Smooth muscle cell (in vitro differentiated cells): Measurements from ENCODE around the gene ZNF71. TPM values are rescaled to one million over a fixed set of nuclear protein-coding genes. Genes with fewer than 3 reads are reported as not detected.

ENCODE experiments used
- DNase-seq: peaks from one replicate; lab custom pipeline; 2025; ENCODE audit not compliant: unreplicated experiment; lab: John Stamatoyannopoulos, UW
- H2AFZ ChIP-seq: fragments of 200-600 bp; sonication (generic); 2 replicates; pipeline ENCODE4 v1.6.0; 2016; ENCODE audit warnings: antibody characterized with exemption, low read depth, mild to moderate bottlenecking
- H3F3A ChIP-seq: fragments of 200-600 bp; sonication (generic); 2 replicates; pipeline ENCODE4 v1.6.0; 2017; ENCODE audit warnings: antibody characterized with exemption, low read depth
- H3K27ac ChIP-seq: fragments of 200-600 bp; sonication (generic); 2 replicates; pipeline ENCODE4 v1.5.1; 2016; ENCODE audit warnings: low read depth, mild to moderate bottlenecking
- H3K27me3 ChIP-seq: fragments of 200-600 bp; sonication (generic); 2 replicates; pipeline ENCODE4 v1.6.1; 2016; ENCODE audit warnings: low read depth, mild to moderate bottlenecking
- H3K36me3 ChIP-seq: fragments of 200-600 bp; sonication (generic); 2 replicates; pipeline ENCODE4 v1.5.1; 2016; ENCODE audit warnings: low read depth
- H3K4me1 ChIP-seq: fragments of 200-600 bp; sonication (generic); 2 replicates; pipeline ENCODE4 v1.5.1; 2016; ENCODE audit warnings: low read depth
- H3K4me2 ChIP-seq: fragments of 200-600 bp; sonication (generic); 2 replicates; pipeline ENCODE4 v1.6.0; 2016; ENCODE audit warnings: mild to moderate bottlenecking
- H3K4me3 ChIP-seq: fragments of 200-600 bp; sonication (generic); 2 replicates; pipeline ENCODE4 v1.5.1; 2016; ENCODE audit warnings: mild to moderate bottlenecking
- H3K79me2 ChIP-seq: fragments of 200-600 bp; sonication (generic); 2 replicates; pipeline ENCODE4 v1.6.0; 2016; ENCODE audit warnings: low read depth, mild to moderate bottlenecking
- H3K9ac ChIP-seq: fragments of 200-600 bp; sonication (generic); 2 replicates; pipeline ENCODE4 v1.6.0; 2016; ENCODE audit warnings: low read depth
- H3K9me3 ChIP-seq: fragments of 200-600 bp; sonication (generic); replicated peaks from 2 replicates; pipeline ENCODE4 v1.5.1; 2016; ENCODE audit warnings: low read depth
- H4K20me1 ChIP-seq: fragments of 200-600 bp; sonication (generic); 2 replicates; pipeline ENCODE4 v1.6.0; 2016; ENCODE audit warnings: low read depth
- CTCF ChIP-seq: fragments of 200-600 bp; sonication (generic); IDR thresholded peaks from 2 replicates; pipeline ENCODE4 v1.5.1; 2017; ENCODE audit warnings: borderline replicate concordance, mild to moderate bottlenecking, antibody characterized with exemption; ENCODE audit not compliant: insufficient read depth, poor library complexity, severe bottlenecking
- WGBS: methylation state at CpG from one replicate; pipeline ENCODE4 v1.1.7; 2016; ENCODE audit warnings: low lambda C conversion rate; 5-methylcytosine and 5-hydroxymethylcytosine counted together
- polyA plus RNA-seq: library from polyadenylated mRNA; unstranded; fragments of >200 nt; fragmentation: Nextera tagmentation; extraction: Ambion mirVana; gene quantifications from 2 replicates; pipeline ENCODE4 v1.2.1, GENCODE V29; 2016
- total RNA-seq: library from RNA; depleted of rRNA; stranded (reverse); fragments of >200 nt; gene quantifications from 2 replicates; pipeline ENCODE4 v1.2.3, GENCODE V29; 2014

ZNF71 gene
- total and polyA plus RNA-seq, 2 experiments from 2014 or later = 5.9 to 11.2 TPM

- H3K4me2 ChIP-seq = peak overlapping the region; percentile 91
Measured at GRCh38 chr19:56596676-56597075, 1.6 kb downstream of the ZNF71 start.

GRCh38 chr19:56597696-56598095 lies 2.6 kb downstream of the ZNF71 start:
- no peak for DNase-seq
- no peaks in the 10 kb centered on the region for H3F3A ChIP-seq
- no peaks in the 10 kb centered on the region for H4K20me1 ChIP-seq
- TF ChIP-seq CTCF = no peak
- no peaks in the 10 kb centered on the region for H3K27me3 ChIP-seq
- 93% methylated on average over 4 of the region's 4 CpGs for WGBS
- H2AFZ ChIP-seq = no peak overlapping the region
- no peak overlapping the region for H3K27ac ChIP-seq
- no peaks in the 10 kb centered on the region for H3K9me3 ChIP-seq
- peaks cover 73% of the 10 kb centered on the region for H3K79me2 ChIP-seq
- H3K36me3 ChIP-seq = peaks cover 22% of the 10 kb centered on the region
- H3K4me3 ChIP-seq = no peak overlapping the region
- H3K4me1 ChIP-seq = no peaks in the 10 kb centered on the region
- H3K9ac ChIP-seq = no peak overlapping the region
- no peak overlapping the region for H3K4me2 ChIP-seq

More at GRCh38 chr19:56596676-56597075, 1.6 kb downstream of the ZNF71 start:
- no peaks in the 10 kb centered on the region for H3K9me3 ChIP-seq
- H3K79me2 ChIP-seq = peaks cover 63% of the 10 kb centered on the region
- H3K9ac ChIP-seq = no peak overlapping the region
- H3F3A ChIP-seq = no peaks in the 10 kb centered on the region
- H3K27me3 ChIP-seq = no peaks in the 10 kb centered on the region
- no peaks in the 10 kb centered on the region for H3K4me1 ChIP-seq
- no peak overlapping the region for H2AFZ ChIP-seq
- H3K27ac ChIP-seq = no peak overlapping the region
- no peaks in the 10 kb centered on the region for H4K20me1 ChIP-seq
- 84% methylated on average over 4 of the region's 4 CpGs for WGBS
- H3K36me3 ChIP-seq = peaks cover 13% of the 10 kb centered on the region
- no peak for TF ChIP-seq CTCF
- no peak for DNase-seq
- no peak overlapping the region for H3K4me3 ChIP-seq

GRCh38 chr19:56601375-56601774 lies 6.3 kb downstream of the ZNF71 start:
- Histone ChIP-seq H3K4me3 (no peak overlapping the region), H3K27me3 (no peaks in the 10 kb centered on the region), H2AFZ (no peak overlapping the region), H3K4me1 (no peaks in the 10 kb centered on the region), H3K9me3 (peaks cover 15% of the 10 kb centered on the region), H3K36me3 (peaks cover 41% of the 10 kb centered on the region), H3K79me2 (peaks cover 95% of the 10 kb centered on the region), H3K27ac (no peak overlapping the region), H3K4me2 (no peak overlapping the region), H4K20me1 (no peaks in the 10 kb centered on the region), H3F3A (no peaks in the 10 kb centered on the region), H3K9ac (no peak overlapping the region)
- no peak for TF ChIP-seq CTCF
- no peak for DNase-seq
- 93% methylated on average over 3 of the region's 3 CpGs for whole genome bisulfite sequencing

- no peak overlapping the region for H3K9ac ChIP-seq
- no peak overlapping the region for H3K4me2 ChIP-seq
- H3K79me2 ChIP-seq = peaks cover 93% of the 10 kb centered on the region
- no peak for TF ChIP-seq CTCF
- no peak for DNase-seq
- H2AFZ ChIP-seq = no peak overlapping the region
- H3K9me3 ChIP-seq = peaks cover 17% of the 10 kb centered on the region
- H3F3A ChIP-seq = no peaks in the 10 kb centered on the region
- no peaks in the 10 kb centered on the region for H3K27me3 ChIP-seq
- H3K27ac ChIP-seq = no peak overlapping the region
- WGBS = 96% methylated on average over 6 of the region's 6 CpGs
- H3K4me1 ChIP-seq = no peaks in the 10 kb centered on the region
- H4K20me1 ChIP-seq = no peaks in the 10 kb centered on the region
- H3K4me3 ChIP-seq = no peak overlapping the region
- peaks cover 41% of the 10 kb centered on the region for H3K36me3 ChIP-seq
Measured at GRCh38 chr19:56603829-56604228, 8.7 kb downstream of the ZNF71 start.
